ENCODE measurements around the gene SLC25A44.

Gene SLC25A44

GRCh38 chr1:156193488-156194299 lies at the start of gene SLC25A44:
Gene SLC25A44 (plus strand): TSS chr1:156194104. CDS start chr1:156199848, 5,744 bp downstream.
- peak; percentile 100 for DNase-seq (ENCODE audit: low read depth, low spot score)

GRCh38 chr1:156144742-156145141 lies 49.2 kb upstream of the SLC25A44 start:
- DNase-seq (ENCODE audit: low read depth, low spot score): no peak

GRCh38 chr1:156145650-156146019 lies 48.3 kb upstream of the SLC25A44 start:
- DNase-seq (ENCODE audit: low read depth, low spot score): no peak

GRCh38 chr1:156146020-156146768 lies 47.7 kb upstream of the SLC25A44 start:
- peak; percentile 75 for DNase-seq (ENCODE audit: low read depth, low spot score)

- DNase-seq (ENCODE audit: low read depth, low spot score): no peak
Observed at GRCh38 chr1:156146769-156147405, 47.0 kb upstream of the SLC25A44 start.

GRCh38 chr1:156148216-156148615 lies 45.7 kb upstream of the SLC25A44 start:
- no peak for DNase-seq (ENCODE audit: low read depth, low spot score)

- peak; percentile 82 for DNase-seq (ENCODE audit: low read depth, low spot score)
Observed at GRCh38 chr1:156149374-156150332, 44.3 kb upstream of the SLC25A44 start.

GRCh38 chr1:156150333-156151011 lies 43.4 kb upstream of the SLC25A44 start:
- no peak for DNase-seq (ENCODE audit: low read depth, low spot score)

- DNase-seq (ENCODE audit: low read depth, low spot score): no peak
Observed at GRCh38 chr1:156151093-156151688, 42.7 kb upstream of the SLC25A44 start.

- DNase-seq (ENCODE audit: low read depth, low spot score): no peak
Observed at GRCh38 chr1:156152628-156153027, 41.3 kb upstream of the SLC25A44 start.

- DNase-seq (ENCODE audit: low read depth, low spot score): peak; percentile 44
Observed at GRCh38 chr1:156153362-156153761, 40.5 kb upstream of the SLC25A44 start, which contains the start of gene SEMA4A. Gene SEMA4A (plus strand): TSS chr1:156153585. CDS start chr1:156154579, 994 bp downstream.

GRCh38 chr1:156154317-156154749 lies 39.6 kb upstream of the SLC25A44 start:
- DNase-seq (ENCODE audit: low read depth, low spot score): no peak

- DNase-seq (ENCODE audit: low read depth, low spot score): no peak
Observed at GRCh38 chr1:156155756-156156510, 38.0 kb upstream of the SLC25A44 start.

GRCh38 chr1:156157506-156157905 lies 36.4 kb upstream of the SLC25A44 start:
- no peak for DNase-seq (ENCODE audit: low read depth, low spot score)

- DNase-seq (ENCODE audit: low read depth, low spot score): no peak
Observed at GRCh38 chr1:156157966-156158365, 35.9 kb upstream of the SLC25A44 start.

GRCh38 chr1:156160000-156160742 lies 33.7 kb upstream of the SLC25A44 start:
- DNase-seq (ENCODE audit: low read depth, low spot score): no peak

- peak; percentile 69 for DNase-seq (ENCODE audit: low read depth, low spot score)
Observed at GRCh38 chr1:156160743-156161171, 33.1 kb upstream of the SLC25A44 start.

- peak; percentile 49 for DNase-seq (ENCODE audit: low read depth, low spot score)
Observed at GRCh38 chr1:156162430-156163037, 31.4 kb upstream of the SLC25A44 start.
